SK-N-MC (cell line): Measurements from ENCODE around the gene C1orf56.

Experiments used
- DNase-seq: peaks from one replicate; pipeline ENCODE4 v3.0.0-alpha.2; 2011; ENCODE audit warnings: low read depth, low spot score
- H3K27ac ChIP-seq: fragments of 200-600 bp; sonication (generic); 2 replicates; pipeline ENCODE4 v1.5.1; 2016; ENCODE audit warnings: mixed run types
- H3K36me3 ChIP-seq: fragments of 200-600 bp; sonication (generic); 2 replicates; pipeline ENCODE4 v1.6.1; 2017; ENCODE audit warnings: antibody characterized with exemption, low read length, mixed read lengths; ENCODE audit not compliant: insufficient read depth
- H3K4me3 ChIP-seq: fragments of 200-600 bp; sonication (generic); 2 replicates; pipeline ENCODE4 v1.5.1; 2016
- H3K9ac ChIP-seq: fragments of 200-600 bp; sonication (generic); 2 replicates; pipeline ENCODE4 v1.8.0; 2017; ENCODE audit warnings: mixed run types, mixed read lengths; ENCODE audit not compliant: insufficient read length
- H3K9me3 ChIP-seq: fragments of 200-600 bp; sonication (generic); 2 replicates; pipeline ENCODE4 v1.6.1; 2017; ENCODE audit warnings: low read depth, mild to moderate bottlenecking, antibody characterized with exemption, low read length, moderate library complexity, mixed read lengths
- EZH2 ChIP-seq: fragments of 200-600 bp; sonication (generic); IDR thresholded peaks from one replicate; pipeline ENCODE4 v1.6.1; 2017; ENCODE audit warnings: antibody characterized with exemption
- FOXP2 ChIP-seq: optimal IDR thresholded peaks from 2 replicates; pipeline ENCODE3; 2011; ENCODE audit warnings: mild to moderate bottlenecking, moderate library complexity; ENCODE audit not compliant: insufficient read depth; ENCODE audit errors: extremely low read length, control extremely low read depth
- POLR2AphosphoS5 ChIP-seq: IDR thresholded peaks from 2 replicates; pipeline ENCODE4 v1.6.1; 2012; ENCODE audit warnings: mild to moderate bottlenecking, low read depth, low read length, borderline replicate concordance

C1orf56 gene

DNA sequence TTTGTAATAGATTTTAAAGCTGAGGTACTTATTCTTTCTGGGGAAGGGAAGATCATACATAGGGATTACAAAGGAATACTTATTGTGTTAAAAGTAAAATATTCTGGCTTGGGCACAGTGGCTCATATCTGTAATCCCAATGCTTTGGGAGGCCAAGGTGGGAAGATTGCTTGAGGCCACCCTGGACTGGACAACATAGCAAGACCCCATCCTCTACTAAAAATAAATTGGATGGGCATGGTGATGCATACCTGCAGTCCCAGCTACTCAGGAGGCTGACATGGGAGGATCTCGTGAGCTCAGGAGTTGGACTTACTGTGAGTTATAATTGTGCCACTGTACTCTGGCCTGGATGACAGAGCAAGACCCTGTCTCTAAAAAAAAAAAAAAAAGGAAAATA, 50.6 kb downstream of the C1orf56 start:
- TF ChIP-seq FOXP2 (no peak), POLR2AphosphoS5 (no peak), EZH2 (no peak)
- Histone ChIP-seq H3K9me3 (no peaks in the 10 kb centered on the region), H3K9ac (no peak overlapping the region), H3K27ac (no peak overlapping the region), H3K4me3 (no peak overlapping the region), H3K36me3 (no peaks in the 10 kb centered on the region)
- no peak for DNase-seq
